ENCODE data around the gene PPP2R5B.
A peak's percentile ranks its signal among the peaks of the same experiment; 100 is the strongest.

PPP2R5B gene

GRCh38 chr11:64923944-64924909, at the start of gene PPP2R5B:
Gene PPP2R5B (plus strand): TSS chr11:64924689. CDS start chr11:64925735, 1,046 bp downstream.
- DNase-seq (ENCODE audit: low read depth, low spot score): peak; percentile 95
- no peak for TF ChIP-seq CTCF (IDR thresholded peaks at IDR 0.05; ENCODE audit: low read depth, low read length)
- H3K4me3 ChIP-seq (ENCODE audit: low read depth, low read length): peak within 1 kb of the TSS; percentile 83
- in situ Hi-C loops (cut with HindIII; ENCODE audit: low sequenced_read_pairs): no loop called here

GRCh38 chr11:64875369-64876228, 48.9 kb upstream of the PPP2R5B start:
- H3K4me3 ChIP-seq (ENCODE audit: low read depth, low read length): peak overlapping the region; percentile 98
- peak; percentile 13 for TF ChIP-seq CTCF (IDR thresholded peaks at IDR 0.05; ENCODE audit: low read depth, low read length)
- in situ Hi-C loops (cut with HindIII; ENCODE audit: low sequenced_read_pairs): no loop called here
- DNase-seq (ENCODE audit: low read depth, low spot score): no peak

GRCh38 chr11:64876229-64876750, 48.2 kb upstream of the PPP2R5B start:
- in situ Hi-C loops (cut with HindIII; ENCODE audit: low sequenced_read_pairs): no loop called here
- no peak for TF ChIP-seq CTCF (IDR thresholded peaks at IDR 0.05; ENCODE audit: low read depth, low read length)

GRCh38 chr11:64876835-64877341, 47.6 kb upstream of the PPP2R5B start:
- DNase-seq (ENCODE audit: low read depth, low spot score): peak; percentile 35
- peak overlapping the region; percentile 98 for H3K4me3 ChIP-seq (ENCODE audit: low read depth, low read length)
- no peak for TF ChIP-seq CTCF (IDR thresholded peaks at IDR 0.05; ENCODE audit: low read depth, low read length)
- in situ Hi-C loops (cut with HindIII; ENCODE audit: low sequenced_read_pairs): no loop called here

More at GRCh38 chr11:64876229-64876750, 48.2 kb upstream of the PPP2R5B start:
- DNase-seq (ENCODE audit: low read depth, low spot score): no peak
- peak overlapping the region; percentile 98 for H3K4me3 ChIP-seq (ENCODE audit: low read depth, low read length)

- no peak for DNase-seq (ENCODE audit: low read depth, low spot score)
- TF ChIP-seq CTCF (IDR thresholded peaks at IDR 0.05; ENCODE audit: low read depth, low read length): no peak
- in situ Hi-C loops (cut with HindIII; ENCODE audit: low sequenced_read_pairs): no loop called here
- peak overlapping the region; percentile 98 for H3K4me3 ChIP-seq (ENCODE audit: low read depth, low read length)
These were observed 46.9 kb upstream of the PPP2R5B start for GRCh38 chr11:64877390-64878222.

Measured in astrocyte of the spinal cord (primary cell).